Stomach (tissue), 9 donors: Measurements from ENCODE around the gene NTM. TPM values are rescaled to one million over a fixed set of nuclear protein-coding genes. Genes with fewer than 3 reads are reported as not detected.

Source experiments
- DNase-seq, 2 donors: peaks; one replicate each; pipeline versions ENCODE4 v3.0.0 to v3.0.0-alpha.2; 2013 to 2019
- H3K27ac ChIP-seq, 5 donors: fragments of 200-600 bp in 4 of 5; sonication (generic) in 4 of 5; one replicate each; pipeline ENCODE4 v1.5.1; 2013 to 2019; ENCODE audit warnings: mild to moderate bottlenecking in 1 of 5, moderate library complexity in 1 of 5
- H3K27me3 ChIP-seq, 3 donors: fragments of 200-600 bp; sonication (generic); one replicate each; pipeline ENCODE4 v1.5.1; 2017 to 2019; ENCODE audit warnings: mixed run types in 1 of 3
- H3K36me3 ChIP-seq, 4 donors: fragments of 200-600 bp; sonication (generic); 1 replicate in 3 of 4; 2 replicates in 1 of 4; pipeline ENCODE4 v1.5.1; 2016 to 2019
- H3K4me1 ChIP-seq, 4 donors: fragments of 200-600 bp; sonication (generic); one replicate each; pipeline ENCODE4 v1.5.1; 2016 to 2019
- H3K4me3 ChIP-seq, 4 donors: fragments of 200-600 bp; sonication (generic) in 3 of 4; one replicate each; pipeline ENCODE4 v1.5.1; 2016 to 2019; ENCODE audit warnings: mild to moderate bottlenecking in 1 of 4
- H3K9me3 ChIP-seq, 4 donors: fragments of 200-600 bp; sonication (generic); one replicate each; pipeline ENCODE4 v1.5.1; 2016 to 2019
- CTCF ChIP-seq, 7 experiments: fragments of 450-650 bp in 4 of 7; fragments of 200-600 bp in 3 of 7; sonication (generic) in 3 of 7; IDR thresholded peaks; one replicate each; pipeline ENCODE4 v1.5.1; 2016 to 2019; ENCODE audit warnings: antibody characterized with exemption in 7 of 7, control low read depth in 2 of 7, mild to moderate bottlenecking in 1 of 7
- EP300 ChIP-seq: sonication (generic); formaldehyde crosslinking; IDR thresholded peaks from one replicate; pipeline ENCODE4 v1.6.1; 2017; ENCODE audit warnings: antibody characterized with exemption
- POLR2A ChIP-seq, 4 donors: fragments of 450-650 bp; IDR thresholded peaks; one replicate each; pipeline ENCODE4 v1.6.1; 2016; ENCODE audit warnings: antibody characterized with exemption in 4 of 4, control low read depth in 2 of 4, mild to moderate bottlenecking in 1 of 4, moderate library complexity in 1 of 4
- POLR2AphosphoS5 ChIP-seq, 3 donors: sonication (generic); formaldehyde crosslinking; IDR thresholded peaks; one replicate each; pipeline ENCODE4 v1.6.1; 2016; ENCODE audit warnings: antibody characterized with exemption in 3 of 3
- WGBS, 5 donors: extraction: QIAGEN DNeasy Blood & Tissue Kit in 3 of 5; methylation state at CpG; one replicate each; pipeline versions ENCODE4 v1.1.5 to v1.1.7; 2013 to 2018; 5-methylcytosine and 5-hydroxymethylcytosine counted together
- intact Hi-C: fragments of 100-400 bp; cut with DNase I; formaldehyde crosslinking; loops from one replicate; pipeline ENCODE4 v1.15.1; 2023; ENCODE audit warnings: low total_unique reads
- polyA plus RNA-seq, 3 donors: library from polyadenylated mRNA; stranded (reverse); fragments of 200-250 nt; gene quantifications; one replicate each; pipeline ENCODE4 v1.2.3, GENCODE V29; 2013
- total RNA-seq, 5 donors: library from RNA; depleted of rRNA; stranded (reverse); fragments of >200 nt; gene quantifications; one replicate each; pipeline versions ENCODE4 v1.1.0 to v1.2.3, GENCODE V29; 2014 to 2016
- donor health status: healthy with polysubstance abuse.
- donor health status: Bipolar disorder and iron deficiency.
- donor health status: healthy.

The NTM gene
- total and polyA plus RNA-seq, 8 donors = 0.50 to 8.4 (median 1.3) TPM; not detected in 3

GRCh38 chr11:131888230-131888855, 517.9 kb downstream of the NTM start:
- Histone ChIP-seq H3K4me1 (no peaks in the 10 kb centered on the region), H3K4me3 (no peak overlapping the region), H3K27ac (no peak overlapping the region), H3K9me3 (no peaks in the 10 kb centered on the region), H3K36me3 (no peaks in the 10 kb centered on the region), H3K27me3 (peaks cover 0 to 10% (median 0%) of the 10 kb centered on the region in 3 donors)
- TF ChIP-seq EP300 (no peak), POLR2A (IDR thresholded peaks at IDR 0.05) (no peak), POLR2AphosphoS5 (IDR thresholded peaks at IDR 0.05) (no peak), CTCF (IDR thresholded peaks at IDR 0.05) (no peak)
- intact Hi-C loops = no loop called here
- WGBS, 5 donors = 68 to 81% (median 77%) methylated on average over 13 of the region's 13 CpGs
- peak in 1 of 2 donors; percentile 38 for DNase-seq

GRCh38 chr11:131889146-131889577, 518.7 kb downstream of the NTM start:
- no peak overlapping the region for H3K4me3 ChIP-seq
- peak in 1 of 2 donors; percentile 80 for DNase-seq
- WGBS, 5 donors = 34 to 42% (median 34%) methylated on average over 2 of the region's 2 CpGs
- no peaks in the 10 kb centered on the region for H3K36me3 ChIP-seq
- no peak for TF ChIP-seq CTCF (IDR thresholded peaks at IDR 0.05)
- no peak for TF ChIP-seq POLR2AphosphoS5 (IDR thresholded peaks at IDR 0.05)
- no peak for TF ChIP-seq POLR2A (IDR thresholded peaks at IDR 0.05)
- no peak for TF ChIP-seq EP300
- H3K27me3 ChIP-seq = peaks cover 0 to 4% (median 0%) of the 10 kb centered on the region in 3 donors
- H3K9me3 ChIP-seq = no peaks in the 10 kb centered on the region
- intact Hi-C loops = no loop called here
- no peak overlapping the region for H3K27ac ChIP-seq
- no peaks in the 10 kb centered on the region for H3K4me1 ChIP-seq

GRCh38 chr11:131889760-131890581, 519.6 kb downstream of the NTM start:
- 33 to 50% (median 46%) methylated on average over 4 of the region's 4 CpGs for WGBS, 5 donors
- Histone ChIP-seq H3K4me3 (no peak overlapping the region), H3K9me3 (no peaks in the 10 kb centered on the region), H3K36me3 (no peaks in the 10 kb centered on the region), H3K27me3 (no peaks in the 10 kb centered on the region), H3K27ac (no peak overlapping the region), H3K4me1 (no peaks in the 10 kb centered on the region)
- peak in 1 of 2 donors; percentile 57 for DNase-seq
- TF ChIP-seq POLR2A (IDR thresholded peaks at IDR 0.05) (no peak), CTCF (IDR thresholded peaks at IDR 0.05) (no peak), EP300 (no peak), POLR2AphosphoS5 (IDR thresholded peaks at IDR 0.05) (no peak)
- intact Hi-C loops = no loop called here

GRCh38 chr11:131893103-131893890, 522.9 kb downstream of the NTM start:
- TF ChIP-seq POLR2AphosphoS5 (IDR thresholded peaks at IDR 0.05) (no peak), CTCF (IDR thresholded peaks at IDR 0.05) (no peak), POLR2A (IDR thresholded peaks at IDR 0.05) (no peak), EP300 (no peak)
- DNase-seq = no peak
- 83 to 91% (median 87%) methylated on average over 8 of the region's 8 CpGs for WGBS, 5 donors
- Histone ChIP-seq H3K9me3 (no peaks in the 10 kb centered on the region), H3K4me1 (no peaks in the 10 kb centered on the region), H3K27ac (no peak overlapping the region), H3K4me3 (no peak overlapping the region), H3K36me3 (no peaks in the 10 kb centered on the region), H3K27me3 (no peaks in the 10 kb centered on the region)
- intact Hi-C loops = no loop called here
